Dendritic cell treated with granulocyte-macrophage colony-stimulating factor and Interleukin-4, amounts not matched to agents 40 ng/mL and 50 ng/mL, for 4 days (primary cell): ENCODE results near the gene TSEN2.
A peak's percentile ranks its signal among the peaks of the same experiment; 100 is the strongest.
"Not testable (repeated sequence)": the region's sequence is repeated elsewhere in the genome, so short reads cannot be mapped to it uniquely, and the experiment has no call there.

Experiments used
- H3K27ac Mint-ChIP-seq: one replicate; pipeline ENCODE4 v1.8.0; 2022; ENCODE audit warnings: mild to moderate bottlenecking, mixed read lengths
- H3K27me3 Mint-ChIP-seq: one replicate; pipeline ENCODE4 v1.8.0; 2022; ENCODE audit warnings: mild to moderate bottlenecking, mixed read lengths
- H3K36me3 Mint-ChIP-seq: one replicate; pipeline ENCODE4 v1.8.0; 2022; ENCODE audit warnings: low read depth, mixed read lengths
- H3K4me1 Mint-ChIP-seq: one replicate; pipeline ENCODE4 v1.8.0; 2022; ENCODE audit warnings: low read depth, mixed read lengths
- H3K4me3 Mint-ChIP-seq: one replicate; pipeline ENCODE4 v1.8.0; 2022; ENCODE audit warnings: mild to moderate bottlenecking, moderate library complexity, mixed read lengths
- H3K9me3 Mint-ChIP-seq: one replicate; pipeline ENCODE4 v1.8.0; 2022; ENCODE audit warnings: mixed read lengths
- intact Hi-C: fragments of 100-400 bp; cut with micrococcal nuclease; formaldehyde crosslinking; loops from one replicate; pipeline ENCODE4 v1.15.0; 2022

TSEN2 gene

DNA sequence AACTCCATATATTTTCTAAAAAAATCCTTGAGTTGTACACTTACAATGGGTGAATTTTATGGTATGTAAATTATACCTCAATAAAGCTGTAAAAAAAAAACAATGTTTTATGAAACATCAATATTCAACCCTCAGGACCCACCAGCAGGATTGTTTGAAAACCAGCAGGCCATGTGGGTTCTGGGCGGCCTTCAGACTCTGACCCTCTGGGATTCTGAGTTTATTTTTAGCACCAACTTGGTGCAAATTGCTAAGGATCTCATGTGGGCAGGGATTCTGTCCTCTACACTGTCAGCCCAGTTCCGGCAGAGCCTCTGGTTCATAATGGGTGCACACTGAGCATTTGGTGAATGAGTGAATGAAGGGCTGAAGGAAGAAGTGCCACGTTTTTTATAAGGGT lies 24.2 kb upstream of the TSEN2 start:
- no peaks in the 10 kb centered on the region for H3K9me3 Mint-ChIP-seq
- no peak overlapping the region for H3K4me3 Mint-ChIP-seq
- H3K4me1 Mint-ChIP-seq, result peaks cover 52% of the 10 kb centered on the region
- intact Hi-C loops, result no loop called here
- H3K27ac Mint-ChIP-seq, result no peak overlapping the region
- no peaks in the 10 kb centered on the region for H3K36me3 Mint-ChIP-seq
- H3K27me3 Mint-ChIP-seq, result no peaks in the 10 kb centered on the region

DNA sequence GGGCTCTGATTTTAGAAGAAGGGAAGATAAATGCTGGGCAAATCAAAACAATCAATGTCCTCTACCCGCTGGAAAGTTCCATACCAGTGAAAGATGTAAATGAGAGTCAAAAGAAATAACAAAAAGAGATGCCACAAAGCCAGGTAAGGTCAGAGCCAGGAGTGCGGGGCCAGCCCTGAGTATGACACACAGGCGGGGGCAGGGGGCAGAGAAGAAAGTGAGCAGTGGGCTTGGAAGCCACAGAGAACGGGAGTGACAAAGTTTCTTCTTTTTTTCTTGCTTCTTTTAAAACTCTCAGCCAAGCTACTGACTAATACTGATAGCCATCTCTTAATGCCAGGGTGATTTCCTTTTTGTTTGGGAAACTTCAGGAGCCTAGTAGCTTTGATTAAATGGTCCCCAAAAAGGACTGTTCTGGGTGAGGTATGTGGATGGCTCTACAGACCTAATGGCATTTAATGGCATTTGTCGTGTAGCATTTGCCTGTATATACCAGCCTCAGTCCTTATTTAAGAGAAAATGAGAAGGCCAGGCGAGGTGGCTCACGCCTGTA lies 23.1 kb upstream of the TSEN2 start:
- Mint-ChIP-seq H3K4me3 (no peak overlapping the region), H3K27ac (no peak overlapping the region), H3K9me3 (no peaks in the 10 kb centered on the region), H3K27me3 (no peaks in the 10 kb centered on the region), H3K36me3 (no peaks in the 10 kb centered on the region), H3K4me1 (peaks cover 52% of the 10 kb centered on the region)
- intact Hi-C loops, result no loop called here

DNA sequence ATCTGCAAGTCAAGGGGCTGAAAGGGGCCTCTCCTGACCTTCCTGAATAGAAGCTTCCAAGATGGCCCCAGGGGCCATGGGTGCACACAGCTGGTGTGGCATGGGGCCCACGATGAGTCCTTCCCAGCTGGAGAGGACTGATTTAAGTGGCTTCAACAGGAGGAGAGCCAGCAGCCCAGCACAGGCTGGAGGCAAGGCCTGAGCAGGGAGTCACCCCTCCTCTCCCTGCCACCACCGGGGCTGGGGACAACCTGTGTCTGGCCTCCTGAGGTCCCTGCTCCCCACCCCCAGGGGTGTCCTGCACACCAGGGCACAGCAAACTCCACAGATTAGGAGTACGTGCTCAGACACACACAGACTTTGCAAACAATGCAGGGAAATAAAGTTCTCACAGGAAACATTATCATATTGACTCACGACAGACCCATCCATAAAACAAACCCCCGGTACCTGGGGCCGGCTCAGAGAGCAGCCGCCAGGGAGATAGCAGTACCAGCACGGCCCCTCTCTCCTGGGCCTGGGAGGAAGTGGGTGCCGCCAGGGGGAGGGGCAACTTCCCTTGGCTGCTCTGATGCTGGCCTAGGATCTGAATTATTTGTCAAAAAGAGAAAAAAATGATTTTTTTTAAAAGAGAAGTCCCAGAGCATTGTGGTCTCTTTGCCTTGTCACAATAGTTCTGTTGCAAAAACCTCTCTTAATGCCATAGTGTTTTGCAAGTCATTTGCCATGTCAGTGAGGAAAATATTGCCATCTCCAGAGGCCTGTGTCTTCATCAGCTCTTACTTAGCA lies 21.9 kb upstream of the TSEN2 start:
- Mint-ChIP-seq H3K4me1 (peaks cover 52% of the 10 kb centered on the region), H3K27ac (no peak overlapping the region), H3K27me3 (no peaks in the 10 kb centered on the region), H3K36me3 (no peaks in the 10 kb centered on the region), H3K4me3 (peak overlapping the region; percentile 22), H3K9me3 (no peaks in the 10 kb centered on the region)
- intact Hi-C loops, result no loop called here

DNA sequence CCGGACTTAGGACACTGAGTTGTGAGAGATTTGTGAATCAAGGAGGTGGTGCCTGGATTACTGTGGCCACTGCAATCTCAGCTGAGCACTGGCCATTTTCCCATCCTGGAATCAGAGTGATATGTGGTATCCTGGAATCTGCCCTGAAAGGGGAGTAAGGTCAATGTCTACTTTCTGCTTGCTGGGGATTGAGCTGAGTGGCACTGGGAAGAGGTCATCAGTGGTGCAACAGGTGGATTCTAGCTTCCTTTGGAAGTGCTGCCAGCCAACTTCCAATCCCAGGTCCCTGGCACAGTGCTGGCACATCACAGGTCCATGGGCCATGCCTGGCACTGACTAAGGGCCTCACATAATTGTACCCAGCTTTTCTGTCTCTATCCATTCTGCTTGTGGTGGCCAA lies 20.6 kb upstream of the TSEN2 start:
- H3K4me3 Mint-ChIP-seq, result no peak overlapping the region
- no peaks in the 10 kb centered on the region for H3K27me3 Mint-ChIP-seq
- H3K27ac Mint-ChIP-seq, result no peak overlapping the region
- H3K36me3 Mint-ChIP-seq, result no peaks in the 10 kb centered on the region
- peaks cover 47% of the 10 kb centered on the region for H3K4me1 Mint-ChIP-seq
- intact Hi-C loops, result no loop called here
- no peaks in the 10 kb centered on the region for H3K9me3 Mint-ChIP-seq

DNA sequence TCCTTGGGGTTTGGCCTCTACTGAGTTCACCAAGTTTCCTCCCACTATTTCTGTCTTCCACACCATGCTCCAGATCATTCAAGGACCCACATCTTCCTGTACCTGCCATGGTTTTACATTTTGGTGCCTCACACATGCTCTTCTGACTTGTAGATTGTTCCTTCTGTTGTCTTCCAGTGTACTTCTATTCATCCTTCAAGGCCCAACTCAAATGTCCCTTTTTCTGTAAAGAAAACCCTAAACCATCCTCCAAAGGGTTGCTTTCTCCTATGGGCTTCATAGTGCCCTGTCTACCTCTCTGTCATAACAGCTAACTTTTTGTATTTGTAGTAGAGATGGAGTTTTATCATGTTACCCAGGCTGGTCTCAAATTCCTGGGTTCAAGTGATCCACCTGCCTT lies 20.1 kb upstream of the TSEN2 start:
- no peaks in the 10 kb centered on the region for H3K36me3 Mint-ChIP-seq
- H3K9me3 Mint-ChIP-seq, result no peaks in the 10 kb centered on the region
- H3K4me1 Mint-ChIP-seq, result peaks cover 42% of the 10 kb centered on the region
- H3K27me3 Mint-ChIP-seq, result no peaks in the 10 kb centered on the region
- no peak overlapping the region for H3K4me3 Mint-ChIP-seq
- intact Hi-C loops, result no loop called here
- no peak overlapping the region for H3K27ac Mint-ChIP-seq

DNA sequence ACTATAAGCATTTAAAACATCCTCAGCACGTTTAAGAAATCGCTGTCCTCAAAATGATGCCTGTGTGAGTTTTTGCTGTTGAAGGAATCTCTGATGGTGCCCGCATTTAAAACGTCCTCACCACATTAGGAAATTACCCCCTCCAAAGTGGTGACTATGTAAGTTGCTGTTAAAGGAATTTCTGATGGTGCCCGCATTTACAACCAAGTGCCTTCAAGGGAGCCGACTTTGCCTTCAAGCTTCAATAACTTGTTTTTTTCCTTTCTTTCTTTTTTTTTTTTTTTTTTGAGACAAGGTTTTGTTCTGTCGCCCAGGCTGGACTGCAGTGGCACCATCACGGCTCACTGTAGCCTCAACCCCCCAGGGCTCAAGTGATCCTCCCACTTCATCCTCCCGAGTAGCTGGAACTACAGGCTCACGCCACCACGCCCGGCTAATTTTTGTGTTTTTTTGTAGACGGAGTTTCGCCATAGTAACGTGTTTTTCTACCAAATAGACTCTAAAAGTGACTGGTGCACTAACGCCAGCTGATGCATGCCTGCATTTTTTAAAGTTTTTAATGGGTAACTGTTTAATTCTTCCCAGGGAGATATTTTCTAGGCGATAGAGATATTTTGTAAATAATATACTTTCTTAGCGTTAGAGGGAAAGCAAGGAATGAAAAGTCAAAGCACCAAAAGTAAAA lies 19.0 kb upstream of the TSEN2 start:
- H3K36me3 Mint-ChIP-seq, result no peaks in the 10 kb centered on the region
- H3K4me1 Mint-ChIP-seq, result peaks cover 31% of the 10 kb centered on the region
- intact Hi-C loops, result no loop called here
- no peaks in the 10 kb centered on the region for H3K27me3 Mint-ChIP-seq
- no peaks in the 10 kb centered on the region for H3K9me3 Mint-ChIP-seq
- no peak overlapping the region for H3K27ac Mint-ChIP-seq
- no peak overlapping the region for H3K4me3 Mint-ChIP-seq

DNA sequence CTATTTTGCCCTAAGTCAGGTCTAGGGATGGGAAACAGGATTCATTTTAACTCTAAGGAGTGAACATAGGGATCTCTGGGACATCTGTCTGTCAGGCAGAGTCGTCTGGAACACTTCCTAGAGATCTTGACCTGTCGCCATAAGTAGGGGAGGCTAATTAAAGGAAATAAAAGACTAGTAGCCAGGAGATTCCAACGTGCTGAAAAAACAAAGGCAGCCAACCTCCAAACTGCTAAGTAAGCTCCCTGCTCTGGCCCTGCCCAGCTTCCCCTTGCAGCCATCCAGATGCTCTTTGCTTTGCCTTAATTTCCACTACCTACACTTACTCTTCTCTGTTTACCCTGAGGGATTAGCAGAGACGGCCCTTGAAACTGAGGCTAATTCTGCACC lies 18.4 kb upstream of the TSEN2 start:
- H3K4me3 Mint-ChIP-seq, result no peak overlapping the region
- H3K9me3 Mint-ChIP-seq, result no peaks in the 10 kb centered on the region
- H3K36me3 Mint-ChIP-seq, result no peaks in the 10 kb centered on the region
- H3K27ac Mint-ChIP-seq, result no peak overlapping the region
- intact Hi-C loops, result no loop called here
- no peaks in the 10 kb centered on the region for H3K27me3 Mint-ChIP-seq
- H3K4me1 Mint-ChIP-seq, result peaks cover 30% of the 10 kb centered on the region

DNA sequence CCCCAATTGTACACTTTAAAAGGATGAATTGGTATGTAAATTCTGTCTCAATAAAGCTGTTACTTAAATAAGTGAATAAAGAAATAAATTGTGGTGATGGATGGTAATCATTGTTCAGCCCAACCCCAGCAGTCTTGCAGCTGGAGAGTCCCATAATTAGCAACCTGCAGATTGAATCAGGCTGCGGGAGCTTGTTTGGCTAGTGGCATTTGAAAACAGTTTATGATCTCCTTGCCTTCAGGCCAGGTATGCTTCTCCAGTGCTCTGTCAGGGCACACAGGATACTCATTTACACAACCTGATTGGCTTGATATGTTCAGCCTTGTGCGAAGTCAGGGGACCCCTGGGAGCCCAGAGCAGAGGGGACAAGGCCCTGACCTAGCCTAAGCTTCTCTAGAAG lies 16.5 kb upstream of the TSEN2 start:
- Mint-ChIP-seq H3K36me3 (no peaks in the 10 kb centered on the region), H3K9me3 (no peaks in the 10 kb centered on the region), H3K4me3 (no peak overlapping the region), H3K27ac (no peak overlapping the region), H3K27me3 (no peaks in the 10 kb centered on the region), H3K4me1 (peaks cover 20% of the 10 kb centered on the region)
- intact Hi-C loops, result no loop called here

DNA sequence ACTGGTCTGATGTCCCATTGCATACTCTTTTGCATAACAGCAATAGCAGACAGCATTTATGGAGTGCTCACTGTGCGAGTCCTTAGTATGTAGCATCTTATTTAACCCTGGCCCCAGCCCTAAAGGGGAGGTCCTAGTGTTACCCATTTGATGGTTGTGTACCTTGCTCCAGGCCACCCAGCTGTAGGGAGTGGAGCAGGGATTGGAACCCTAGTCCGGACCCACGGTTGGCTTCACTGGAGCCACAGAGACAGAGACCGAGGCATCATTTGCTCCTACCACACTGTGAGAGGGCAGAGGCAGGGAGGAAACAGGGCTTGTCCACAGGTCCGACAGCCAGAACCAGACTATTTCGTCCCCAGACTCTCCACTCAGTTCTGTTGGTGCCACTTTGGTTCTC lies 16.0 kb upstream of the TSEN2 start:
- Mint-ChIP-seq H3K4me3 (no peak overlapping the region), H3K27ac (no peak overlapping the region), H3K27me3 (no peaks in the 10 kb centered on the region), H3K9me3 (no peaks in the 10 kb centered on the region), H3K4me1 (peaks cover 20% of the 10 kb centered on the region), H3K36me3 (no peaks in the 10 kb centered on the region)
- intact Hi-C loops, result no loop called here

DNA sequence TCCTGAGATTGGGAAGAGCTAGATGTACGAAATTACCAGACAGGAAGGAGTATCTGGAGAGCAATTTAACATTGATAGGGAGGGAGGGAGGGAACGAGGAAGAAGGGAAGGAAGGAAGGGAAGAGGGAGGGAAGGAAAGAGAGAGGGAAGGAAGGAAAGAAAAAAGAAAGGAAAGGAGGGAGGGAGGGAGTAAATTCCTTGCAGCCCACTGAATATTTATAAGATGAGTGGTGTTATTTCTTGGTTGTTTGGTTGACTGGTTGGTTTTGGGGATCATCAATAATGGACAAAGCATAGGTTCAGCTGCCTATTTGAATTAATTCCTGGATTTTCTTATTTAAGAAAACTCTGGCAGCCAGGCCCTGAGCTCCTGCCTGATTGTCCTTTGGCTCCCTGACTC lies 15.5 kb upstream of the TSEN2 start:
- no peaks in the 10 kb centered on the region for H3K36me3 Mint-ChIP-seq
- intact Hi-C loops, result no loop called here
- no peaks in the 10 kb centered on the region for H3K9me3 Mint-ChIP-seq
- H3K4me1 Mint-ChIP-seq, result peaks cover 16% of the 10 kb centered on the region
- H3K4me3 Mint-ChIP-seq, result no peak overlapping the region
- no peaks in the 10 kb centered on the region for H3K27me3 Mint-ChIP-seq
- H3K27ac Mint-ChIP-seq, result no peak overlapping the region

DNA sequence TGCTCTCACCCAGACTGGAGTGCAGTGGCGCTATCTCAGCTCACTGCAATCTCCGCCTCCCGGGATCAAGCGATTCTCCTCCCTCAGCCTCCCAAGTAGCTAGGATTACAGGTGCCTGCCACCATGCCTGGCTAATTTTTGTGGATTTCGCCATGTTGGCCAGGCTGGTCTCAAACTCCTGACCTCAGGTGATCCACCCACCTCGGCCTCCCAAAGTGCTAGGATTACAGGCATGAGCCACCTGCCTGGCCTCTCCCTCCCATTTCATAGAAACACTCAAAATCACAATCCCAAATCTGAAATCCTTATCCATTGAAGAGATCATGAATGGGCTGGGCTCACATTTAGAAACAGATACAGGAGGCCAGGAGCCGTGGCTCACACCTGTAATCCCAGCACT lies 15.1 kb upstream of the TSEN2 start:
- H3K27me3 Mint-ChIP-seq, H3K27ac Mint-ChIP-seq, intact Hi-C loops, H3K36me3 Mint-ChIP-seq, H3K4me3 Mint-ChIP-seq, H3K9me3 Mint-ChIP-seq: not testable (repeated sequence)
- H3K4me1 Mint-ChIP-seq, result peaks cover 11% of the 10 kb centered on the region

DNA sequence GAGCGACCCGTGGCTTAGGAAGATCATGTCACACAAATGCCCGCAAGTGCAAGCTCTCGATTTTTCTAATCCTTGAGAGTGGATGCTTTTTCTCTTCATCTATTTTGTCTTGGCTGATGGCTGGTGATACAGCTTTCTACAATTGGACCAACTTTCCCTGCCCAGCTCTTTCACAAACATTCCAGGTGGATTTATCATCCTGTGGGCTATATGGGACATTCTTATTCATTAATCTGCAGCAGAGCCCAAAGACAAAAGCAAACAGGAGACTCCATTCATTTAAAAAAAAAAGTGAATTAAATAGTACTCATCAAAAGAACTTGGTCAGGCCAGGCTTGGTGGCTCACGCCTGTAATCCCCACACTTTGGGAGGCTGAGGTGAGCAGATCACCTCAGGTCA lies 14.2 kb upstream of the TSEN2 start:
- no peak overlapping the region for H3K4me3 Mint-ChIP-seq
- no peak overlapping the region for H3K27ac Mint-ChIP-seq
- no peaks in the 10 kb centered on the region for H3K27me3 Mint-ChIP-seq
- H3K9me3 Mint-ChIP-seq, result no peaks in the 10 kb centered on the region
- intact Hi-C loops, result no loop called here
- peaks cover 16% of the 10 kb centered on the region for H3K4me1 Mint-ChIP-seq
- H3K36me3 Mint-ChIP-seq, result no peaks in the 10 kb centered on the region

DNA sequence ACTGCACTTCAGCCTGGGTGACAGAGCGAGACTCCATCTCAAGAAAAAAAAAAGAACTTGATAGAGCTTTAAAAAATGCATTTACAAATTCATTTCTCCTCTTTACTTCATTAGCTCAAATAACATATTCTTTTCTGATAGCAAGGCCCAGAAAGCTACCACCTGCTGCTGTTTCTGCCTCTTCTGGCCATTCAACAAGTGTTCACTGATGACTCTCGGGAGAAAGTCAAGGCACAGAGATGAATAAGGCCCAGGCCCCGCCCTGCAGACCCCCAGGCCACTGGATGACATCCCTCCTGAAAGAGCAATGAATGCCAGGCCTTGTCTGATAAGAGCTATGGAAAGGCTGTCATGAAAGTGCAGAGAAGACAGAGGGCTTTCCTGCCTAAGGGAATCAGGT lies 13.6 kb upstream of the TSEN2 start:
- Mint-ChIP-seq H3K27ac (no peak overlapping the region), H3K36me3 (no peaks in the 10 kb centered on the region), H3K9me3 (no peaks in the 10 kb centered on the region), H3K4me1 (peaks cover 16% of the 10 kb centered on the region), H3K4me3 (no peak overlapping the region), H3K27me3 (no peaks in the 10 kb centered on the region)
- intact Hi-C loops, result no loop called here

DNA sequence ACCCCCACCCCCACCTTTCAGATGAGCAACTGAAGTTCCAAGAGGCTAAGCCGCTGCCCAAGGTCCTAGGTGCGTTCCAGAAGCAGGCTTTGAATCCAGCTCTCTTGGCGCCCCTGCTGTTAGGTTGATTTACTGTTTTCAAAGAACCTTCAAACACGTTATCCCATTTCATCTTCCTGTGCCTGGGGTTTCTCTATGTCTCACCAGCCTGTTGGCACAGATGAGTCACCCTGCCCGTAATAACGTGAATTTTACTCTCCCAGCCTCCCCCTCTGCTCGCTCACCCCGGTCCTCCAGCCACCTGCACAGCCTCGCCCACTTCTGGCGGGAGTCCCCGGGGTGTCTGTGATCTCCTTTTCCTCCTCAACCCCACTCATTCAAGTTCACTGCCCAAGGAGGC lies 13.0 kb upstream of the TSEN2 start:
- no peak overlapping the region for H3K27ac Mint-ChIP-seq
- no peaks in the 10 kb centered on the region for H3K9me3 Mint-ChIP-seq
- no peak overlapping the region for H3K4me3 Mint-ChIP-seq
- no peaks in the 10 kb centered on the region for H3K27me3 Mint-ChIP-seq
- H3K4me1 Mint-ChIP-seq, result peaks cover 20% of the 10 kb centered on the region
- intact Hi-C loops, result no loop called here
- H3K36me3 Mint-ChIP-seq, result no peaks in the 10 kb centered on the region
